ENCODE measurements around the gene ACAP3. TPM values are rescaled to one million over a fixed set of nuclear protein-coding genes. Genes with fewer than 3 reads are reported as not detected.

Gene ACAP3
- total RNA-seq, 1 donor from 2014 or later = 50.6 TPM

GRCh38 chr1:1247341-1247913, 60.3 kb downstream of the ACAP3 start:
- ATAC-seq = peak in 1 of 2 donors; percentile 21
- Histone ChIP-seq H3K27ac (no peak overlapping the region), H3K4me1 (no peaks in the 10 kb centered on the region), H3K4me3 (no peak overlapping the region), H3K36me3 (peaks cover 2% of the 10 kb centered on the region), H3K27me3 (ENCODE audit: low read depth) (peaks cover 36% of the 10 kb centered on the region), H3K9me3 (no peaks in the 10 kb centered on the region)
- TF ChIP-seq, protein P1, sequence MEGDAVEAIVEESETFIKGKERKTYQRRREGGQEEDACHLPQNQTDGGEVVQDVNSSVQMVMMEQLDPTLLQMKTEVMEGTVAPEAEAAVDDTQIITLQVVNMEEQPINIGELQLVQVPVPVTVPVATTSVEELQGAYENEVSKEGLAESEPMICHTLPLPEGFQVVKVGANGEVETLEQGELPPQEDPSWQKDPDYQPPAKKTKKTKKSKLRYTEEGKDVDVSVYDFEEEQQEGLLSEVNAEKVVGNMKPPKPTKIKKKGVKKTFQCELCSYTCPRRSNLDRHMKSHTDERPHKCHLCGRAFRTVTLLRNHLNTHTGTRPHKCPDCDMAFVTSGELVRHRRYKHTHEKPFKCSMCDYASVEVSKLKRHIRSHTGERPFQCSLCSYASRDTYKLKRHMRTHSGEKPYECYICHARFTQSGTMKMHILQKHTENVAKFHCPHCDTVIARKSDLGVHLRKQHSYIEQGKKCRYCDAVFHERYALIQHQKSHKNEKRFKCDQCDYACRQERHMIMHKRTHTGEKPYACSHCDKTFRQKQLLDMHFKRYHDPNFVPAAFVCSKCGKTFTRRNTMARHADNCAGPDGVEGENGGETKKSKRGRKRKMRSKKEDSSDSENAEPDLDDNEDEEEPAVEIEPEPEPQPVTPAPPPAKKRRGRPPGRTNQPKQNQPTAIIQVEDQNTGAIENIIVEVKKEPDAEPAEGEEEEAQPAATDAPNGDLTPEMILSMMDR (IDR thresholded peaks at IDR 0.05) = no peak
- DNase-seq = no peak
- intact Hi-C loops (cut with DNase I) = no loop called here

DNA sequence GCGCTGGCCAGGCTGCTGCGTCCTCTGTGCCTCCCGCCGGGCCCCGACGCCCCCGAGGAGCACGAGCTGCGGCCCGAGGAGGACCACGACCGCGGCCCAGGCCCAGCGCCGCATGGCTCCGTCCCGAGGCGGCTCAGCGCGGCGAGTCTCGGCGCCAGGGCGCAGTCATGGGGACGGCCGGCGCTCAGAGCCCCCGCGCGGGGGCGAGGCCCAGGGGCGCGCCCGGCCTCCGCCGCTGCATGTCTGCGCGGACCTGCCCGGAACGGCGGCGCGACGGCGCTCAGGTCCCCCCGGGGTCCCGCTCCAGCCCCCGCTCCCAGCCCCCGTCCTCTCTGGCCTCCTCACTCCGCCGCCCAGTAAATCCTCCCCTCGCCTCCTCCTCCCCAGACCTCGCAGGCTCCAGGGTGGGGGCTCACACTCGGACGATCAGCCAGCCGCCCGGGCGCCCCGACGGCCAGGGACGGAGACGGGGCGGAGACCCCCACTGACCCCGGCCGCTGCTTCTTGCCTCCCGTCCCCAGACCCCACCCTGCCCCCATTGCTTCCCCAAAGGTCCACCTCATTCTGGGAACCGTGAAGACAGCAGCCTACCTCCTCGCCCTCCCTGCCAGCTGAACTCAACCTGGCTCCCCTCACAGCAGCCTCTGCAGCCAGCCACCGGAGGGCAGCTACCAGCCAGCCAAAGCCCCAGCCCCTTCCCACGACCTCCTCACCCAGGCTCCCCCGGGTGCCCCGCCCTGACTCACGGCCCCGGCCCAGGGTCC, 61.0 kb downstream of the ACAP3 start, which contains the start of gene C1QTNF12:
TSS of gene C1QTNF12 (minus strand) at position 146 of the 764 bp plus-strand sequence. CDS start at position 114, 32 bp downstream.
- peak in 1 of 2 donors; percentile 18 for ATAC-seq
- intact Hi-C loops (cut with DNase I) = no loop called here
- Histone ChIP-seq H3K27me3 (ENCODE audit: low read depth) (peaks cover 42% of the 10 kb centered on the region), H3K4me3 (no peak within 1 kb of the TSS), H3K4me1 (no peaks in the 10 kb centered on the region), H3K9me3 (no peaks in the 10 kb centered on the region), H3K36me3 (no peaks in the 10 kb centered on the region), H3K27ac (no peak within 1 kb of the TSS)
- DNase-seq = no peak
- TF ChIP-seq, protein P1 (IDR thresholded peaks at IDR 0.05) = no peak

- DNase-seq (no peak), ATAC-seq (no peak)
- intact Hi-C loops (cut with DNase I) = no loop called here
- no peak overlapping the region for H3K27ac ChIP-seq
- H3K4me1 ChIP-seq = no peaks in the 10 kb centered on the region
- TF ChIP-seq, protein P1 (IDR thresholded peaks at IDR 0.05) = no peak
- peaks cover 47% of the 10 kb centered on the region for H3K27me3 ChIP-seq (ENCODE audit: low read depth)
- no peaks in the 10 kb centered on the region for H3K9me3 ChIP-seq
- H3K4me3 ChIP-seq = no peak overlapping the region
- H3K36me3 ChIP-seq = no peaks in the 10 kb centered on the region
These were observed 61.7 kb downstream of the ACAP3 start for GRCh38 chr1:1245817-1246576.

DNA sequence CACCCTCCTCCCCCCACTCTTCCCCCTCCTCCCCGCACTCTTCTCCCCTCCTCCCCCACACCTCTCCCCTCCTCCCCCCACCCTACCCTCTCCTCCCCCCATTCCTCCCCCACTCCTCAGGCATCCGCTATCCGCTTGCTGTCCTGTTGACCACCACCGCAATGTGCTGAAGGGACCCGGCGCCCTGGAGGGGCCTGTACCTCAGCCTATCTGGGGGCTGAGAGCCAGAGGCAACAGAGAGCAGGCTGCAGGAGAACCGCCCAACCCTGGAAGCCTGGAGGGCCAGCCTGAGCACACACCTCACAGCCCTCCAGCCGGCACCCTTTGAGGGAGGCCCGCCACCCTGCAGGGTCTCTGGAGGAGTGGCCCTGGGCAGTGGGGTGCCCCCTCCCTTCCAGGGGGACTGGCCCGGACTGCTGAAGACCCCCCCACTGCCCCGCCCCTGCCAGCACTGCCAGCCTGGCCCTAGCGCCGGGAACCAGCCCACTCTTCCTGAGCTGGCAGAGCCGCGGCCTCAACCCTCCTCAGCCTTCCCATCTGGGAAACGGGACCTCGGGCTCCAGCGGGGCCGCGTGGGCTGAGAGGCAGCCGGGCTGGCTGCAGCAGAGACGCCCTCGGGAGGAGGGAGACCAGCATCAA, 62.4 kb downstream of the ACAP3 start:
- no peaks in the 10 kb centered on the region for H3K4me1 ChIP-seq
- DNase-seq (no peak), ATAC-seq (no peak)
- intact Hi-C loops (cut with DNase I) = no loop called here
- H3K9me3 ChIP-seq = no peaks in the 10 kb centered on the region
- peaks cover 47% of the 10 kb centered on the region for H3K27me3 ChIP-seq (ENCODE audit: low read depth)
- H3K27ac ChIP-seq = no peak overlapping the region
- H3K36me3 ChIP-seq = no peaks in the 10 kb centered on the region
- no peak overlapping the region for H3K4me3 ChIP-seq
- TF ChIP-seq, protein P1 (IDR thresholded peaks at IDR 0.05) = no peak

GRCh38 chr1:1244192-1244811, 63.4 kb downstream of the ACAP3 start:
- Histone ChIP-seq H3K27me3 (ENCODE audit: low read depth) (peaks cover 51% of the 10 kb centered on the region), H3K36me3 (no peaks in the 10 kb centered on the region), H3K9me3 (no peaks in the 10 kb centered on the region), H3K4me3 (no peak overlapping the region), H3K4me1 (no peaks in the 10 kb centered on the region), H3K27ac (no peak overlapping the region)
- TF ChIP-seq, protein P1 (IDR thresholded peaks at IDR 0.05) = no peak
- intact Hi-C loops (cut with DNase I) = no loop called here
- DNase-seq (no peak), ATAC-seq (no peak)

Measured in lower lobe of right lung (tissue), 2 donors.